Thoracic aorta (tissue), 2 donors: Measurements from ENCODE around the gene NAA50. TPM values are rescaled to one million over a fixed set of nuclear protein-coding genes. Genes with fewer than 3 reads are reported as not detected.

ENCODE experiments used
- ATAC-seq: fragments of 150-250 bp; one replicate; pipeline ENCODE4 v1.8.0; 2017; ENCODE audit warnings: low read depth; ENCODE audit not compliant: insufficient number of reproducible peaks, low FRiP score
- DNase-seq: peaks from one replicate; pipeline ENCODE4 v3.0.0-alpha.2; 2020; ENCODE audit warnings: low spot score
- H3K27ac ChIP-seq, 2 donors: fragments of 200-600 bp; sonication (generic); 1 replicate in 1 of 2; 2 replicates in 1 of 2; pipeline ENCODE4 v1.5.1; 2016; ENCODE audit warnings: mild to moderate bottlenecking in 2 of 2, moderate library complexity in 2 of 2
- H3K27me3 ChIP-seq: fragments of 200-600 bp; sonication (generic); replicated peaks from 2 replicates; pipeline ENCODE4 v1.6.0; 2016; ENCODE audit warnings: mild to moderate bottlenecking; ENCODE audit not compliant: insufficient read depth
- H3K36me3 ChIP-seq: fragments of 200-600 bp; sonication (generic); one replicate; pipeline ENCODE4 v1.5.1; 2016
- H3K4me1 ChIP-seq, 2 donors: fragments of 200-600 bp; sonication (generic); 1 replicate in 1 of 2; 2 replicates in 1 of 2; pipeline versions ENCODE4 v1.5.1 to v1.6.0; 2016; ENCODE audit warnings: low read depth in 2 of 2, mild to moderate bottlenecking in 1 of 2; ENCODE audit not compliant: control insufficient read depth in 1 of 2
- H3K4me3 ChIP-seq: fragments of 200-600 bp; sonication (generic); 2 replicates; pipeline ENCODE4 v1.5.1; 2016; ENCODE audit warnings: mild to moderate bottlenecking
- H3K9me3 ChIP-seq: fragments of 200-600 bp; sonication (generic); 2 replicates; pipeline ENCODE4 v1.5.1; 2016
- total RNA-seq, 2 donors: library from RNA; depleted of rRNA; stranded (reverse); fragments of >200 nt; gene quantifications; one replicate each; pipeline versions ENCODE4 v1.1.0 to v1.2.3, GENCODE V29; 2016
- TF ChIP-seq, protein P1 (sequence below): fragments of 200-600 bp; sonication (generic); IDR thresholded peaks from one replicate; pipeline ENCODE4 v1.5.1; 2019; ENCODE audit warnings: antibody characterized with exemption

Gene NAA50
- total RNA-seq, 2 donors from 2014 or later: 58.3 to 78.2 TPM

DNA sequence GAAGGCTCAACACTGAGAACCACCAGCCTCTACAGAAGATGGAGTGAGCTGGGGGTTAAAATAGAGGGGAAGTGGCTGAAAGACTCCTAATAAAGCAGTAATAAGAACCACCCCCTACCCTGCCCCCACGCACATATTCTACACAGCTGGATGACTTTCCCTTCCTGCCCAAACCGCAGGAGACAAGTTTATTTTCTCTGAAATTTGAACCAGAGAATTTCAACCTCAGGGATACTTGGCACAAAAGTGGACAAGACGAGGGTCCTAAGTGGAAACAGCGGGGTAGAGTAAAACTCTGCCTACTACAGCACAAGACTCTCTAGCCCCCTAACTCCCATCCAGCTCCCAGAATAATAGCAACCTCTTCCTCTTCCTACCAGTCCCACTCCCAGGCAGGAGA is 78.0 kb downstream of the NAA50 start:
- H3K27me3 ChIP-seq: no peaks in the 10 kb centered on the region
- H3K27ac ChIP-seq: no peak overlapping the region
- no peaks in the 10 kb centered on the region for H3K9me3 ChIP-seq
- ATAC-seq (no peak), DNase-seq (no peak)
- TF ChIP-seq, protein P1, sequence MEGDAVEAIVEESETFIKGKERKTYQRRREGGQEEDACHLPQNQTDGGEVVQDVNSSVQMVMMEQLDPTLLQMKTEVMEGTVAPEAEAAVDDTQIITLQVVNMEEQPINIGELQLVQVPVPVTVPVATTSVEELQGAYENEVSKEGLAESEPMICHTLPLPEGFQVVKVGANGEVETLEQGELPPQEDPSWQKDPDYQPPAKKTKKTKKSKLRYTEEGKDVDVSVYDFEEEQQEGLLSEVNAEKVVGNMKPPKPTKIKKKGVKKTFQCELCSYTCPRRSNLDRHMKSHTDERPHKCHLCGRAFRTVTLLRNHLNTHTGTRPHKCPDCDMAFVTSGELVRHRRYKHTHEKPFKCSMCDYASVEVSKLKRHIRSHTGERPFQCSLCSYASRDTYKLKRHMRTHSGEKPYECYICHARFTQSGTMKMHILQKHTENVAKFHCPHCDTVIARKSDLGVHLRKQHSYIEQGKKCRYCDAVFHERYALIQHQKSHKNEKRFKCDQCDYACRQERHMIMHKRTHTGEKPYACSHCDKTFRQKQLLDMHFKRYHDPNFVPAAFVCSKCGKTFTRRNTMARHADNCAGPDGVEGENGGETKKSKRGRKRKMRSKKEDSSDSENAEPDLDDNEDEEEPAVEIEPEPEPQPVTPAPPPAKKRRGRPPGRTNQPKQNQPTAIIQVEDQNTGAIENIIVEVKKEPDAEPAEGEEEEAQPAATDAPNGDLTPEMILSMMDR: no peak
- H3K4me3 ChIP-seq: no peak overlapping the region
- peaks cover 11% of the 10 kb centered on the region for H3K36me3 ChIP-seq
- H3K4me1 ChIP-seq: no peaks in the 10 kb centered on the region

Other genes starting within 250 kb of the NAA50 start
- gene SPICE1, start 231.1 kb downstream of the NAA50 start, total RNA-seq: 10 to 100 TPM; 16.8 to 21.0 TPM
- gene SIDT1, start 213.7 kb downstream of the NAA50 start, total RNA-seq: 10 to 100 TPM in 1 of 2 donors, 1 to 10 TPM in 1; 1.6 to 14.0 TPM
- 10 to 100 TPM; 14.8 to 20.3 TPM for gene USF3, start 49.6 kb downstream of the NAA50 start, total RNA-seq
- gene ATP6V1A, start 786 bp upstream of the NAA50 start, total RNA-seq: 10 to 100 TPM; 27.8 to 32.2 TPM
- gene GRAMD1C, start 92.5 kb upstream of the NAA50 start, total RNA-seq: 10 to 100 TPM in 1 of 2 donors, 1 to 10 TPM in 1; 1.5 to 10.7 TPM
- gene ZDHHC23, start 201.8 kb upstream of the NAA50 start, total RNA-seq: 10 to 100 TPM in 1 of 2 donors, 1 to 10 TPM in 1; 6.3 to 13.1 TPM